Activated naive CD4-positive, alpha-beta T cell treated with anti-CD3 and anti-CD28 coated beads, Interleukin-2, amount 50 U/mL, for 72 hours (primary cell): ENCODE results near the gene RPS27. TPM values are rescaled to one million over a fixed set of nuclear protein-coding genes. Genes with fewer than 3 reads are reported as not detected.
A peak's percentile ranks its signal among the peaks of the same experiment; 100 is the strongest.

Experiments used
- ATAC-seq, 2 donors: fragments of 150-1000 bp; cut with Tn5 transposase; 2 replicates each; pipeline ENCODE4 v1.10.0; 2021; ENCODE audit warnings: mild to moderate bottlenecking in 2 of 2, moderate library complexity in 2 of 2
- DNase-seq, 2 donors: peaks; one replicate each; pipeline ENCODE4 v3.0.0; 2021 to 2022; ENCODE audit warnings: low spot score in 2 of 2
- H3K27ac Mint-ChIP-seq, 2 donors: one replicate each; pipeline ENCODE4 v1.8.0; 2022; ENCODE audit warnings: mild to moderate bottlenecking in 2 of 2, mixed read lengths in 2 of 2
- H3K36me3 Mint-ChIP-seq, 2 donors: one replicate each; pipeline ENCODE4 v1.8.0; 2022; ENCODE audit warnings: mixed read lengths in 2 of 2
- H3K9me3 Mint-ChIP-seq, 2 donors: one replicate each; pipeline ENCODE4 v1.8.0; 2022; ENCODE audit warnings: mixed read lengths in 2 of 2
- total RNA-seq, 2 donors: library from RNA; stranded (reverse); gene quantifications; one replicate each; pipeline ENCODE4 v1.2.3, GENCODE V29; 2022

RPS27 gene
- 1,000 to 10,000 TPM; 1,375 to 1,502 TPM for total RNA-seq

DNA sequence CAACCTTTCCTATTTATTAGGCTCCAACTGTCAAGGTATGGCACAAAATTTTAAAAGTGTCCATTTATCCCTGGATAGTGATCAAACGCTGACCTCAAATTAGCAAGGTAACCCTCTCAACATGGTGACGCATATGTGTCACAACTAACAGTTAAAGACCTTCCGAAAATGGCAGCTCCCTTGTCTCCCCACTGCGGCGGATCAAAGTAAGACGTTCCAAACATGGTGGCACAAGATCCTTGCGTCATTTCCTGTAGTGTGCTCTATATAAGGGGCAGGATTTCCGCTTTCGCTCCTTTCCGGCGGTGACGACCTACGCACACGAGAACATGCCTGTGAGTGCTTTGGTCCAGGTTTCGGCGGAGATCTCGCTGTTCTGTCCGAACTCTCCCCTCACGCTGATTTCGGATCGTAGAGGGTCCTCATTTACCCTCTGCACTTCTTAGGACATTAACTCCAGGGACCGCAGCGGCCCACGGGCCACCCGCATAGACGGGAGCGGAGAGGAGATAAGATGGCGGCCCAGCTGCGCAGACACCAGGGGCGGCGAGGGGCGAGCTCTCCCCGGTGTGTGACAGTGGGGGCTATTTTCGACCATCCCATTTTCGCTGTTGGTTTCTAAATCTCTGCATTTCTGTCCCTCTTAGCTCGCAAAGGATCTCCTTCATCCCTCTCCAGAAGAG lies at the start of gene RPS27:
Gene RPS27 (plus strand): TSS at position 295 of the 683 bp plus-strand sequence. CDS start 35 bp downstream, at position 330.
- H3K36me3 Mint-ChIP-seq, result peaks cover 35 to 45% of the 10 kb centered on the region in 2 donors
- peaks cover 3 to 8% of the 10 kb centered on the region in 2 donors for H3K9me3 Mint-ChIP-seq
- peak within 1 kb of the TSS; percentile 97 for H3K27ac Mint-ChIP-seq
- peak; percentile 88 to 91 for ATAC-seq
- DNase-seq, result peak; percentile 85 to 90

DNA sequence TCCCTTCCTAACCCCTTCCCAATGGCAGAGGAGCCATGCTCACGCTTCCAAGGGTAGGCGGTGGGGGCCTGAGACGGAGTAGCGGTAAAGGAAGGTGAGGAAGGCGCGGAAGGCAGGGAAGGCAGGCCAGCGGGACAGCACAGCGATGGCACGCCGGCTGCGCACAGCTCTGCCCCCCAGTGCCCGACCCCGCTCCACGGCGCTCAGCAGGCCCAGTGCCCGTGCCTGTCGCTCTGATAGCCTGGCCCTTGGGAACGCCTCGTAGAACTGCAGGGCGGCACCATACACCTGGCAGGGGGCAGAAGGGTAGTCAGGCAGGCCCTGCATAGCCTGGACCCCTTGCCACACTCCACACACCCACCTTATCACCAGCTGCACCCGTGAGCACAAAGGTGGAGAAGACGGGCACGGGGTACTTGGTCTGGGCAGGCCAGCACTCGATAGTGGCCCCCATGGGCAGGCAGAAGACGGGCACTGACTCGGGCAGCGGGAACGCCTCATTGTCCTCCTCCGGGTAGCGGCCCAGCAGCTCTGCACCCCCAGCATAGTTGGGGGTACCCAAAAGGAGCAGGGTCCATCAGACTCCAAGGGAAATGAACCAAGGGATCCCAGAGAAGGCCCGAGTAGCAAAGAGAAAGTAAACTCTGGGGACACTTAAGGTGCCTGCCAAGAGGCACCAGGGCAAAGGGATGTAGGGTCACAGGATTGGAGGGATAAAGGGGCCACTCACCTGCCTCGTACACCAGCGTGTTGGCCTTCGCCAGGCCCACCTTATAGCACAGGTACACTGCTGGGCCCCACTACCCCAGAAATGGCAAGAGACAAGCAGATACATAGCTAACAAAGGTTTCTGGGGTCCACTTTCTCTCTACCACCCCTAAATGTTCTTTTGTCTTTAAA lies 48.5 kb upstream of the RPS27 start:
- Mint-ChIP-seq H3K27ac (peak overlapping the region in 1 of 2 donors; percentile 85), H3K36me3 (peaks cover 14 to 22% of the 10 kb centered on the region in 2 donors), H3K9me3 (no peaks in the 10 kb centered on the region)
- DNase-seq (no peak), ATAC-seq (no peak)

DNA sequence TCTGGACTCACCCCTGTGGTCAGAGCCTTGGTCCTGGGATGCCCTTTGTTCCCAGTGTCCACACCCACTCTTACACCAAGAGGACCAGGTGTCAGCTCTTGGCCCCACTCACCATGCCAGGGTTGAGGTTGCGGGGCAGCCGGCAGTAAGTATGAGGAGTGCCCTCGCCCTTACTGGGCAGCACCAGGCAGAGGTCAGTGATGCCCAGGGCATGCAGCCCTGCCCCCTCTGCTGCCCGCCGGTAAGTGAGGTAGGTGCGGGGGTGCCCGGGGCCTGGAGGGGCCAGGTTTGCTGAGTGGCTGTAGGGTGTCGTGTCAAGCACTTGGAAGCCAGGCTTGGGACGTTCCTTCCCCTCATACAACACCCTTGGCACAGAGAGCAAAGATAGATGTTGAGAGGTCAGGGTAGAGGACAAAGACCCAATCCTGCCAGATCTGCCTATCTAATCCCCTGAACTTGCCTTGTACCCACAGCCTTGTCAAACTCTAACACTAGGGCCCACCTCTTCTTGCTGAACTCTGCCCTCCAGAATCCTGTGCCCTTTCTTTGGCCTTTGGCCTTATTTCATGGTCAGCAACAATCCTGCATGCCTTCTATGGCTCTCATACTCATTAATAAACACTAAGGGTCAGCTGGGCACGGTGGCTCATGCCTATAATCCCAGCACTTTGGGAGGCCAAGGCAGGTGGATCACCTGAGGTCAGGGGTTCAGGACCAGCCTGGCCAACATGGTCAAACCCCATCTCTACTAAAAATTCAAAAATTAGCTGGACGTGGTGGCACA lies 47.6 kb upstream of the RPS27 start:
- Mint-ChIP-seq H3K36me3 (peaks cover 14 to 22% of the 10 kb centered on the region in 2 donors), H3K27ac (peak overlapping the region; percentile 62 to 85), H3K9me3 (no peaks in the 10 kb centered on the region)
- DNase-seq (no peak), ATAC-seq (no peak)

DNA sequence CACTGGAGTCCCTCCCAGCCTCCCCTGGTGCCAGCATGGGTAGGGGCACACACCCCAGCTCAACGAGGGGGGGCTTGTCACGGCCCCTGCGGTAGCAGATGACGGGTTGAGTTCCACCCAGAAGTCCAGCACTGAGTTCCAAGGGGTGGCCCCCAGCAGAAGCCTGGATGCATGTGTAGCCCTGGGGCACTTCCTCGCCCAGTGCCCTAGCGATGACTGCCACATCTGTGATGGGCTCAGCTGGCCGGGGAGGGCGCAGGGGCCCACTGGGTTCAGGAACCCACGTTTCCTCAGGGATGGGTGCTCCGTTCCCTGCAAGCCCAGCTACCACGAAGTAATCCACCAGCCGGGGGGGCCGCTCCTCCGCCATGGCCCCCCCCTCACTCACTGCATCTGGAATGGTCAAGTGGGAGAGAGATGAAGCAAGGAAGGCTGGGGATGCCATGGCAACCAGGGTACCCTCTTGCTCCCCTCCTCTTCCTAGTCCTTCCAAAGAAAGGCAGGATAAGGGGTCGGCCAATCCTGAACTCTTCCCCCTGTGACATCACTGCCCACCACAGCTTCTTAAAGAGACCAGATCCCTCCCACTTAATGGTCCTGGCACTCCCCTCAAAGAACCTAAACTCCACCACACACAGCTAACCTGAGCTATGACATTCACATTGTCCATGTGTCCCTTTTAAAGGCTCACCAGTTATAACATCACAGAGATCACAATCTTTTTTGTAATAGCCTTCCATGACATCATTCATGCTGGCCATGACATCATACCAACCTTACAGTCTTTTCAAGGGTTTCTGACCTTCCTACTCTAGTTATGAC lies 46.3 kb upstream of the RPS27 start:
- ATAC-seq, result no peak
- Mint-ChIP-seq H3K36me3 (peaks cover 14 to 22% of the 10 kb centered on the region in 2 donors), H3K27ac (peak overlapping the region; percentile 93 to 96), H3K9me3 (no peaks in the 10 kb centered on the region)
- no peak for DNase-seq

DNA sequence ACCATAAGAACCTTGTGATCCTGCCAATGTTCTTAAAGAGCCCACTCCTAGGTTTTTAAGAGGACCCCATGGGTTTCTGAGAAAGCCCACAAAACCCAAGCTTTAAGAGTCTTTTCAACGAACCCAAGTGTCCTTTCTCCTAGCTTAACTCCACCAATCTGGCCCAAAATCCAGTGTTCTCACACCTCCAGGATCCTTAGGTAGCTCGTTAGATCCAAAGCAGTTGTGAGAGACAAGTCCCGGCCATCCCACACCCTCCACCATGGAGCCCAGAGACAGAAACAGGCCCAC lies 45.8 kb upstream of the RPS27 start:
- ATAC-seq, result no peak
- no peaks in the 10 kb centered on the region for H3K9me3 Mint-ChIP-seq

GRCh38 chr1:153945131-153945794 lies 45.3 kb upstream of the RPS27 start:
- H3K36me3 Mint-ChIP-seq, result peaks cover 14 to 19% of the 10 kb centered on the region in 2 donors
- peak; percentile 61 to 71 for ATAC-seq
- peak overlapping the region; percentile 93 to 96 for H3K27ac Mint-ChIP-seq
- H3K9me3 Mint-ChIP-seq, result no peaks in the 10 kb centered on the region
- DNase-seq, result peak; percentile 62 to 78

More for the DNA sequence above, 45.8 kb upstream of the RPS27 start:
- peak overlapping the region; percentile 93 to 96 for H3K27ac Mint-ChIP-seq
- no peak for DNase-seq
- H3K36me3 Mint-ChIP-seq, result peaks cover 14 to 22% of the 10 kb centered on the region in 2 donors

DNA sequence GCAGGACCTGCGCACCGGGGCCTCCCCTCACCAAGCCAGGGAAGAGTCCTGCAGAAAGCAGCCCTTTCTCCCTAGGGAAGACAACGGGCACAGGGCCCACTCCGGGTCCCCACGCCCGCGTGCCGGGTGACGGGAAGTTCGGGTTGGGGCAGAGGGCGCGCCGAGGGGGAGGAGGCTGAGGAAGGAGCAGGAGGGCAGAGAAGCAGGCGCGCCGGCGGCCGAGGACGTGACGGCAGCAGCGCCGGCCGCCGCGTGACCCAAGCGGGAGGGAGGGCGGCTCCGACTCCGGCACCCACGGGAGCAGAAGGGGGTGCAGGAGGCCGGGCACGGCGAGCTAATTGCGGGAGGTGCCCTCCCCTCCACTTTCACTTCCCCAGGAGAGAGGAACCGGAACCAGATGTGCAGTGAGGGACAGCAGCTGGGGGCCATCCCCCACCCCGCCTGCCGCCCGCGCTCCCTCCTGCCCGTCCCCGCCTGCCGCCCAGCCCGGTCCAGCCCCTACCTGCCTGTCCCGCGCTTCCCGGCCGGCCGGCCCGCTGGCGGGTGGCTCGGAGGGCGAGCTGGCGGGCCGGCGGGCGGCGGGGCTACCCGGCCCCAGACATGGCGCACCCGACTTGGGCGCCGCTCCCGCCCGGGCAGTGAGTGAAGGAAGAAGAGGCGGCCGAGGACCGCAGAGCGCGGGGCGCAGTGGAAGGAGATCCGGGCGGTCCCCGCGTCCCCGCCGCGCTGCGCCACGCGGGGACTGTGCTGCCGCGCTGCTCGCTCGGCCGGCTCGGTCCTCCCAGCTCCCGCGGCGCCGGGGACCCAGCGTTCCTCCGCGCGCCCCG lies 44.6 kb upstream of the RPS27 start:
- Mint-ChIP-seq H3K36me3 (peaks cover 14 to 20% of the 10 kb centered on the region in 2 donors), H3K27ac (peak overlapping the region; percentile 93 to 96), H3K9me3 (no peaks in the 10 kb centered on the region)
- DNase-seq (peak; percentile 69 to 87), ATAC-seq (peak; percentile 68 to 78)

DNA sequence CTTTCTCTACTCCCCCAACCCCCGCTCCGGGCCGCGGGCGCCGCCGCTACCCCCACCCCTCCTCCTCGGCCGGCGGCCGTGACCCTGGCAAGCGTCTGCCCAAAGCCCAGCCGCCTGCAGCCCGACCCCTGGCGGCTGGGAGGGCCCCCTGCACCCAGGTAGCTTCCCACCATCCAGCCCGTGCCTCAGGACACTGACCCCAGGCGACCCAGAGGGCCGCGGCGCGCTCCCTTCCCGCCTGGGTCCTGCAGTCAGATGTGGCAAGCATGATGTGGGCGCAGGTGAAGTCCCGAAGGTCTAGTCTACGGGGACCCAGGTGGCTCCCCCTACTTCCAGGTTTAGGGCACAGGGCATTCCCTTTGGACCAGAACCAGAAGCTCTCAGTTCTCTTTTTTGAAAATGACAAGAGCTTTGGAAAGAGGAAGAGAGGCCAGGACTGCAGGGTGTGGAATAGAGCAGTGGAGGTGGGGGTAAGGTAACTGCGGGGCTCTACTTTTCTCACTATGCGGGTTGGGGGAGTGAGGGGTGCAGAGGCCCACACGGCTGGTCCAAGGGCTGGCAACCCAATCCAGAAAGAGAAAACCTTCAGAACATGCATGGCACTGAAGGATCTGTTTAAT lies 43.8 kb upstream of the RPS27 start, which contains the start of gene DENND4B:
Gene DENND4B (minus strand): TSS at position 97 of the 620 bp plus-strand sequence. CDS start 2,344 bp downstream, outside the sequence.
- H3K9me3 Mint-ChIP-seq, result no peaks in the 10 kb centered on the region
- ATAC-seq (peak; percentile 70 to 74), DNase-seq (peak; percentile 78 to 81)
- peak within 1 kb of the TSS; percentile 93 to 96 for H3K27ac Mint-ChIP-seq
- H3K36me3 Mint-ChIP-seq, result peaks cover 14 to 20% of the 10 kb centered on the region in 2 donors

DNA sequence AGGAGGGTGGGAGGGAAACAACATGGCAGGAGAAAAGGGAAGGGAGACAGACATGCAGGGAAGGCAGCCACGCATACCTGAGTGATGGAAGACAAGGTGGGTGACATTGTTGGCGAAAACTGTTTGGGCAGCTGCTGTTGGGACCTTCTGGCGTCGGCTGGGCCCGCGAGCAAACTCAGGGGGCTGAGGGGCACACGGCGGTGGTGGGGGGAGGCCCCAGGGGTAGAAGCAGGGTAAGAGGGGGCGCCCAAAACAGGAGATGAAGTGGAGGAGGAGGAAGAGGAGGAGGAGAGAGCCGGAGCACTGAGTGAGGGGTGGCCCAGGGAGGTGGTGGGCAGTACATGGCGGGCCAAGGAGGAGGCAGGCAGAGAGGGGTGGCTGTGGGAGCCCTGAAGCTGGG lies 39.4 kb upstream of the RPS27 start:
- H3K36me3 Mint-ChIP-seq, result peaks cover 6 to 12% of the 10 kb centered on the region in 2 donors
- peak overlapping the region; percentile 41 to 64 for H3K27ac Mint-ChIP-seq
- ATAC-seq (no peak), DNase-seq (no peak)
- H3K9me3 Mint-ChIP-seq, result no peaks in the 10 kb centered on the region

DNA sequence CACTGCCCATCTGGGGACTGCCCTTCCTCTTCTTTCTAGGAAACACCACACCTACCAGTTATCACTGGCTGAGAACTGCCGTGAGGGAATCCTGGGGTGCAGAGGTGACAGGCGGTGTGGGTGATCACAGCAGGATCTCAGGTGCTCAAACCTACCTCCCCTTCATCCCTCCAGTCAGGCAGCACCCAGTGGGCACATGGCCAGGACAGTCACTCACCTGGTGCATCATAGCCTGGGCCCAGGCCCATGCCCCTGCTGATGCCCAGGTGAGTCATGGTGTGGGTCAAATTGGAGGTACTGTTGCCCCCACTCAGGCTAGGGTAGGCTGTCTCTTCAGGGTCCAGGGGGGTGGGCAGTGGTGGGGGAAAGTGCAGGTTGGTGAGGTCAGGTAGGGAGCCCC lies 38.8 kb upstream of the RPS27 start:
- ATAC-seq, result no peak
- peak overlapping the region; percentile 41 to 64 for H3K27ac Mint-ChIP-seq
- DNase-seq, result no peak
- peaks cover 8 to 15% of the 10 kb centered on the region in 2 donors for H3K36me3 Mint-ChIP-seq
- H3K9me3 Mint-ChIP-seq, result no peaks in the 10 kb centered on the region

DNA sequence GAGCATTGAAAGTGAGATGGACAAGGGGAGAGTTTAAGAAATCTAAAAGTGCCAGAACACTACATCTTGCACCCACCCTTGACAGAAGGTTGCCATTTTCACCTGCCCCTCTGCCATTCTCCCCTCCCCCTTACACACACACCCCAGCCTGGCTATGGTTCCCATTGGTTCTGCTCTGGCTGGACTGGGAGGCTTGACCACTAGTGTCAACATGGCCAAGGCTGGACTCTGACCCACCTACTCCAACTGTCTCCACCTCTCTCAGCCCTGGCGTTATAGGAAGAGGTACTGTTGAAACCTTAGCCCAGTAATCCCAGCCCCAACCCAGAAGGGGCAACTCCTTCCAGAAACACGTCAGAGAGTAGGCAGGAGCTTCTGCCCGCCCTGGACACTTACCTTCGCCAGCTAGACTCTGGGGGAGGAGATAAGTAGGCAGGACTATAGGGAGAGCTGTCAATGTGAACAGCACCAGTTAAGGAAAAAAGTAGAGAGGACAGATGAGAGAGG lies 36.6 kb upstream of the RPS27 start:
- Mint-ChIP-seq H3K9me3 (no peaks in the 10 kb centered on the region), H3K27ac (peak overlapping the region; percentile 9 to 51), H3K36me3 (peaks cover 24 to 32% of the 10 kb centered on the region in 2 donors)
- no peak for ATAC-seq
- DNase-seq, result no peak

DNA sequence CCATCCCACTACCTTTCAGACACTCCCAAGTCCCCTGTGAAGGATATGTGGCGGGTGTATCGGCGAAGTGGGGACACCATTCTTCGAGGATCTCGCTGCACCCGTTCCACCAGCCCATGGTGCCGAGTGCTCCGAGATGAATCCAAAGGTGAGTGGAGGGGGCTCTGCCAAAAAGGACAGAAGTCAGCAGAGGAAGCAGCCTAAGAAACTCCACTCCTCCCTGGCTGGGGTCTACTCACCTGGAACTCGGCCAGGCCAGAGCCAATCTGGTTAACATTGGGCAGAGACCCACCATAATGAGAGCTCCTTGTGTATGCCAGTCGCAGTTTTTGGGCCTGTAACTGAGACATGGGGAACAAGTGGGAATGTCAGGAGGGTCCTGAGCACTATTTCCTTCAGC lies 35.7 kb upstream of the RPS27 start:
- Mint-ChIP-seq H3K36me3 (peaks cover 24 to 32% of the 10 kb centered on the region in 2 donors), H3K9me3 (no peaks in the 10 kb centered on the region), H3K27ac (no peak overlapping the region)
- ATAC-seq, result no peak
- no peak for DNase-seq

DNA sequence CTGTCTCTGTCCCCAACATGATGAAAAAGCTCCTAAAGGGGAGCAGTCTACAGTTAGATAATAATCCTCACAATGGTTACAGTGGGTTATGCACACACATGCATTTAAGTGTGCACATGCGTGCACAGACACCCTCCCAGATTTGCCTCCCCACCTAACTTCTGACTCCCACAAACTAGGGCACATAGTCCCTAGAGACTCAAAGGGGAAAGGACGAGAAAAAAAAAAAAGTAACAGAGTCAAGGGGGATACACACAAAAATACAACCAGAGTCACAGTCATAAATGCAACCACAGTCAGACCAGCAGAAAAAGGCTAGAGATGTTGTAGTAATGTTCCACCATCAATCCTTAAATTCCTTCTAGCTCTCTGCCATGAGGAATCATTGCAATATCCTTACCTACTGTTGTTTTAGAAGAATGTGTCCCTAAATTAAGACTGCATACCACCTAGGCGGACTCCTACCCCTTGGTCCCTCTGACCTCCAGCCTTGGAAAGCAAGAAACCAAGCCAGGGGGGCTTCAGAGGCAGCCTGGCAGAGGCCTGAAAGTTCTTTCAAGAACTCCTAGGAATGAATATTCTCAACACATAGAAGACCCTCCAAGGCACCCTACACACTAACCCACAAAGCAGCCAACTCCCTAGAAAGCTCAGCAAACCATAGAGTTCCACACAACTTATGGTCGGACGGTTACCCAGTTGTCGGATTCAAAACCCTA lies 33.4 kb upstream of the RPS27 start:
- ATAC-seq, result no peak

More for the DNA sequence above, 33.4 kb upstream of the RPS27 start:
- peak overlapping the region; percentile 94 to 98 for H3K27ac Mint-ChIP-seq
- H3K9me3 Mint-ChIP-seq, result no peaks in the 10 kb centered on the region
- H3K36me3 Mint-ChIP-seq, result peaks cover 25 to 43% of the 10 kb centered on the region in 2 donors
- DNase-seq, result no peak
